H1 (cell line): ENCODE data around the gene TENT5A. TPM values are rescaled to one million over a fixed set of nuclear protein-coding genes. Genes with fewer than 3 reads are reported as not detected.
A peak's percentile ranks its signal among the peaks of the same experiment; 100 is the strongest.

Experiments
- CTCF ChIA-PET: fragments of 300-600 bp; sonication (Branson Sonifier 250); formaldehyde crosslinking; loops from one replicate; lab custom pipeline; 2021; ENCODE audit not compliant: partially characterized antibody; lab: Charles Lee
- POLR2A ChIA-PET: fragments of 300-600 bp; sonication (Branson Sonifier 250); formaldehyde crosslinking; loops from one replicate; lab custom pipeline; 2021; ENCODE audit warnings: inconsistent platforms; ENCODE audit not compliant: partially characterized antibody; lab: Charles Lee
- DNase-seq, 2 experiments: peaks; one replicate each; pipeline versions ENCODE4 v3.0.0 to v3.0.0-alpha.2; 2010 to 2022; ENCODE audit warnings: low spot score in 2 of 2, low read depth in 1 of 2, mixed read lengths in 1 of 2
- FAIRE-seq: peaks from 2 replicates; lab custom pipeline; 2011; peaks lifted over from hg19 to GRCh38; lab: Jason Lieb, UNC
- H2AFZ ChIP-seq: 2 replicates; pipeline ENCODE4 v1.8.1; 2012; ENCODE audit warnings: low read length, inconsistent platforms
- H2AK5ac ChIP-seq: 2 replicates; pipeline ENCODE4 v1.6.1; 2013; ENCODE audit warnings: low read depth, low read length
- H2BK120ac ChIP-seq: replicated peaks from 2 replicates; pipeline ENCODE3; 2013; ENCODE audit warnings: low read depth, low read length, inconsistent platforms
- H2BK12ac ChIP-seq: 2 replicates; pipeline ENCODE4 v1.6.1; 2013; ENCODE audit warnings: low read depth, low read length
- H2BK15ac ChIP-seq: 2 replicates; pipeline ENCODE4 v1.6.1; 2013; ENCODE audit warnings: low read length
- H2BK20ac ChIP-seq: 2 replicates; pipeline ENCODE4 v1.6.1; 2013; ENCODE audit warnings: low read length
- H2BK5ac ChIP-seq: 2 replicates; pipeline ENCODE4 v1.6.1; 2013; ENCODE audit warnings: low read depth, low read length
- H3K14ac ChIP-seq: 2 replicates; pipeline ENCODE4 v1.6.1; 2013; ENCODE audit warnings: inconsistent platforms; ENCODE audit not compliant: insufficient read length
- H3K18ac ChIP-seq: 2 replicates; pipeline ENCODE4 v1.6.1; 2013; ENCODE audit warnings: low read length; ENCODE audit errors: extremely low read depth
- H3K23ac ChIP-seq: 2 replicates; pipeline ENCODE4 v1.6.1; 2013; ENCODE audit warnings: inconsistent platforms; ENCODE audit not compliant: insufficient read length
- H3K23me2 ChIP-seq: 2 replicates; pipeline ENCODE4 v1.6.1; 2013; ENCODE audit warnings: low read depth, low read length
- H3K27ac ChIP-seq: 2 replicates; pipeline ENCODE4 v1.6.1; 2011; ENCODE audit warnings: low read depth, low read length, inconsistent platforms
- H3K27me3 ChIP-seq, 4 experiments: replicated peaks in 1 of 4; 1 replicate in 1 of 4; 2 replicates in 3 of 4; pipeline versions ENCODE4 v1.6.1 to v1.8.1; 2011 to 2013; ENCODE audit warnings: low read length in 3 of 4, mild to moderate bottlenecking in 3 of 4, inconsistent platforms in 2 of 4, mixed read lengths in 2 of 4, moderate library complexity in 1 of 4; ENCODE audit not compliant: control insufficient read depth in 3 of 4, insufficient read depth in 3 of 4; ENCODE audit errors: extremely low read depth in 1 of 4
- H3K36me3 ChIP-seq, 4 experiments: 2 replicates each; pipeline versions ENCODE4 v1.6.1 to v1.8.1; 2011 to 2013; ENCODE audit warnings: mild to moderate bottlenecking in 4 of 4, low read length in 3 of 4, moderate library complexity in 2 of 4, control low read depth in 1 of 4, inconsistent platforms in 1 of 4; ENCODE audit not compliant: insufficient read depth in 4 of 4, control insufficient read depth in 2 of 4
- H3K4ac ChIP-seq: replicated peaks from 2 replicates; pipeline ENCODE3; 2013; ENCODE audit warnings: low read length, low read depth, mixed read lengths, inconsistent platforms; ENCODE audit not compliant: insufficient read length
- H3K4me1 ChIP-seq, 4 experiments: replicated peaks in 1 of 4; 1 replicate in 1 of 4; 2 replicates in 3 of 4; pipeline versions ENCODE4 v1.6.1 to v1.8.1; 2011 to 2013; ENCODE audit warnings: low read length in 3 of 4, inconsistent platforms in 2 of 4, mixed read lengths in 1 of 4; ENCODE audit not compliant: insufficient read depth in 4 of 4, control insufficient read depth in 3 of 4
- H3K4me2 ChIP-seq, 2 experiments: 2 replicates each; pipeline versions ENCODE4 v1.6.1 to v1.8.1; 2011 to 2013; ENCODE audit warnings: low read depth in 2 of 2, low read length in 2 of 2, control low read depth in 1 of 2, inconsistent platforms in 1 of 2, mild to moderate bottlenecking in 1 of 2; ENCODE audit not compliant: insufficient read depth in 1 of 2
- H3K4me3 ChIP-seq, 4 experiments: fragments of 200-600, 300-600 bp in 1 of 4; sonication (generic), shearing (Covaris generic), sonication (Bioruptor Twin) in 1 of 4; 2 replicates each; pipeline versions ENCODE4 v1.5.1 to v1.8.1; 2011 to 2016; ENCODE audit warnings: low read length in 4 of 4, low read depth in 3 of 4, control low read depth in 2 of 4, inconsistent platforms in 2 of 4, mild to moderate bottlenecking in 2 of 4, mixed read lengths in 1 of 4, moderate library complexity in 1 of 4; ENCODE audit not compliant: insufficient read depth in 2 of 4; ENCODE audit errors: extremely low read depth in 1 of 4
- H3K56ac ChIP-seq: replicated peaks from 2 replicates; pipeline ENCODE3; 2013; ENCODE audit warnings: low read depth, mild to moderate bottlenecking, mixed read lengths, low read length, inconsistent platforms; ENCODE audit not compliant: insufficient read length
- H3K79me1 ChIP-seq: 2 replicates; pipeline ENCODE4 v1.6.1; 2013; ENCODE audit warnings: low read depth, low read length, control low read depth
- H3K79me2 ChIP-seq, 2 experiments: 2 replicates each; pipeline versions ENCODE4 v1.6.1 to v1.8.1; 2012 to 2013; ENCODE audit warnings: low read length in 2 of 2, mild to moderate bottlenecking in 2 of 2, inconsistent platforms in 1 of 2; ENCODE audit not compliant: insufficient read depth in 2 of 2, control insufficient read depth in 1 of 2
- H3K9ac ChIP-seq, 4 experiments: replicated peaks in 1 of 4; 1 replicate in 1 of 4; 2 replicates in 3 of 4; pipeline versions ENCODE4 v1.6.1 to v1.8.1; 2011 to 2013; ENCODE audit warnings: low read depth in 3 of 4, low read length in 3 of 4, control low read depth in 2 of 4, mild to moderate bottlenecking in 2 of 4, moderate library complexity in 2 of 4, inconsistent platforms in 1 of 4; ENCODE audit errors: extremely low read depth in 1 of 4
- H3K9me3 ChIP-seq, 2 experiments: 2 replicates each; pipeline versions ENCODE4 v1.6.1 to v1.8.1; 2012 to 2013; ENCODE audit warnings: mild to moderate bottlenecking in 2 of 2, moderate library complexity in 2 of 2, control low read depth in 1 of 2, inconsistent platforms in 1 of 2, low read depth in 1 of 2, low read length in 1 of 2, mixed read lengths in 1 of 2; ENCODE audit not compliant: insufficient read depth in 2 of 2
- H4K20me1 ChIP-seq, 2 experiments: replicated peaks in 1 of 2; 2 replicates each; pipeline versions ENCODE3 to v1.8.1; 2011 to 2013; ENCODE audit warnings: inconsistent platforms in 2 of 2, low read length in 2 of 2, mild to moderate bottlenecking in 1 of 2; ENCODE audit not compliant: insufficient read depth in 2 of 2, control insufficient read depth in 1 of 2
- H4K5ac ChIP-seq: 2 replicates; pipeline ENCODE4 v1.6.1; 2013; ENCODE audit warnings: low read length, low read depth, mixed read lengths, inconsistent platforms; ENCODE audit not compliant: insufficient read length
- H4K8ac ChIP-seq: 2 replicates; pipeline ENCODE4 v1.8.0; 2013; ENCODE audit warnings: mild to moderate bottlenecking, moderate library complexity, low read length, inconsistent platforms; ENCODE audit not compliant: insufficient read depth; ENCODE audit errors: extremely low read depth
- H4K91ac ChIP-seq: replicated peaks from 2 replicates; pipeline ENCODE3; 2013; ENCODE audit warnings: low read length, mixed read lengths, inconsistent platforms; ENCODE audit not compliant: insufficient read length
- CHD1 ChIP-seq: IDR thresholded peaks from 2 replicates; pipeline ENCODE4 v1.6.1; 2012; ENCODE audit warnings: low read depth, low read length, improper control_type of control experiment
- HDAC2 ChIP-seq, 2 experiments: fragments of 300-600 bp in 1 of 2; sonication (generic) in 1 of 2; IDR thresholded peaks; 2 replicates each; pipeline ENCODE4 v1.6.1; 2011 to 2012; ENCODE audit warnings: low read depth in 2 of 2, low read length in 2 of 2, mild to moderate bottlenecking in 2 of 2, moderate library complexity in 2 of 2, borderline replicate concordance in 1 of 2, inconsistent platforms in 1 of 2
- KDM5A ChIP-seq: fragments of 200-600 bp; IDR thresholded peaks from 2 replicates; pipeline ENCODE4 v1.7.1; 2012; ENCODE audit warnings: mild to moderate bottlenecking, low read length, inconsistent platforms, mixed read lengths
- POLR2AphosphoS5 ChIP-seq: IDR thresholded peaks from 2 replicates; pipeline ENCODE4 v1.6.1; 2011; ENCODE audit warnings: low read depth, low read length
- RXRA ChIP-seq: IDR thresholded peaks from 2 replicates; pipeline ENCODE4 v1.6.1; 2011; ENCODE audit warnings: low read depth, mild to moderate bottlenecking, low read length, moderate library complexity; ENCODE audit not compliant: insufficient read depth
- SIRT6 ChIP-seq: IDR thresholded peaks from one replicate; pipeline ENCODE4 v1.7.1; 2012; ENCODE audit warnings: low read length, inconsistent platforms
- TAF1 ChIP-seq: IDR thresholded peaks from 2 replicates; pipeline ENCODE4 v1.6.1; 2011; ENCODE audit warnings: mild to moderate bottlenecking, low read depth, low read length
- WGBS, 2 experiments: shearing (Covaris generic) in 1 of 2; methylation state at CpG; one replicate each; pipeline versions ENCODE4 v1.1.6 to v1.1.7; 2013 to 2015; ENCODE audit warnings: low lambda C conversion rate in 2 of 2, mixed read lengths in 2 of 2, inconsistent platforms in 1 of 2, low coverage in 1 of 2, missing lambda C conversion rate in 1 of 2; ENCODE audit not compliant: insufficient replicate concordance in 2 of 2, insufficient coverage in 1 of 2, insufficient read length in 1 of 2; ENCODE audit errors: extremely low coverage in 1 of 2, missing lambda C conversion rate in 1 of 2; 5-methylcytosine and 5-hydroxymethylcytosine counted together
- polyA plus RNA-seq, 7 experiments: library from polyadenylated mRNA; depleted of rRNA in 3 of 7; stranded (reverse) in 5 of 7; unstranded in 2 of 7; fragments of >200 nt in 5 of 7; fragments of 200-250 nt in 2 of 7; gene quantifications; 1 replicate in 5 of 7; 2 replicates in 1 of 7; 4 replicates in 1 of 7; pipeline versions ENCODE4 v1.2.1 to v1.2.3, GENCODE V29; 2011 to 2013; ENCODE audit warnings: missing spikeins in 2 of 7, mixed read lengths in 2 of 7
- total RNA-seq: library from RNA; stranded (reverse); fragmentation: NEBNext Ultra II Directional; extraction: Animal tissue kit (Norgen Biotek cat#: 25700); gene quantifications from 2 replicates; pipeline ENCODE4 v1.2.1, GENCODE V29; 2021

TENT5A gene
- total and polyA plus RNA-seq, 2 of the 8 experiments (the other 6 are each of a cell fraction or from before 2014, with no cell fraction given), result 0.91 to 2.9 TPM

GRCh38 chr6:81777586-81778268 lies 25.2 kb upstream of the TENT5A start:
- Histone ChIP-seq H3K27ac (no peak overlapping the region), H3K14ac (no peak overlapping the region), H4K8ac (no peak overlapping the region), H3K18ac (no peak overlapping the region), H3K9me3 (no peaks in the 10 kb centered on the region), H2BK12ac (no peak overlapping the region), H3K23ac (no peak overlapping the region), H3K9ac (no peak overlapping the region), H3K56ac (no peak overlapping the region), H2BK20ac (no peak overlapping the region), H2AFZ (0 out of 2 replicates have a peak overlapping the region, but pooled peaks have one; percentile 44), H2AK5ac (no peak overlapping the region), H2BK120ac (no peak overlapping the region), H4K5ac (no peak overlapping the region), H2BK5ac (no peak overlapping the region), H3K27me3 (no peaks in the 10 kb centered on the region), H4K91ac (no peak overlapping the region), H2BK15ac (no peak overlapping the region), H3K4ac (no peak overlapping the region), H3K79me2 (no peaks in the 10 kb centered on the region), H3K4me3 (no peak overlapping the region), H4K20me1 (no peaks in the 10 kb centered on the region), H3K36me3 (no peaks in the 10 kb centered on the region), H3K79me1 (no peaks in the 10 kb centered on the region), H3K4me2 (no peak overlapping the region), H3K4me1 (no peaks in the 10 kb centered on the region), H3K23me2 (no peaks in the 10 kb centered on the region)
- POLR2A ChIA-PET, result no interaction called here
- 96% methylated on average over 2 of the region's 2 CpGs; no CpG with 5 or more reads in 1 of the 2 experiments for WGBS, 2 experiments
- no peak for DNase-seq
- FAIRE-seq, result no peak
- TF ChIP-seq TAF1 (no peak), CHD1 (no peak), RXRA (no peak), SIRT6 (no peak), POLR2AphosphoS5 (no peak), KDM5A (no peak), HDAC2 (IDR thresholded peaks at IDR 0.05; ENCODE audit: borderline replicate concordance in 1 of 2, low read depth in 2 of 2, low read length in 2 of 2) (no peak)
- CTCF ChIA-PET, result no interaction called here
